Brain microvascular endothelial cell (primary cell): ENCODE measurements around the gene ACLY.

ENCODE experiments used
- DNase-seq: peaks from one replicate; pipeline ENCODE4 v3.0.0-alpha.2; 2020
- H3K27ac ChIP-seq: fragments of 250-450 bp; sonication (Bioruptor Pico); 2 replicates; pipeline ENCODE4 v1.5.1; 2020; ENCODE audit warnings: mild to moderate bottlenecking, moderate library complexity
- H3K27me3 ChIP-seq: fragments of 250-450 bp; sonication (Bioruptor Pico); replicated peaks from 2 replicates; pipeline ENCODE4 v1.5.1; 2020; ENCODE audit warnings: mild to moderate bottlenecking
- H3K36me3 ChIP-seq: fragments of 250-450 bp; sonication (Bioruptor Pico); replicated peaks from 2 replicates; pipeline ENCODE4 v1.5.1; 2020; ENCODE audit warnings: mild to moderate bottlenecking
- H3K4me3 ChIP-seq: 2 replicates; pipeline ENCODE4 v1.5.1; 2011; ENCODE audit warnings: low read depth, mild to moderate bottlenecking, control low read depth, low read length, moderate library complexity
- in situ Hi-C: cut with HindIII; loops from 2 replicates; pipeline ENCODE4 v1.10.0; 2017; ENCODE audit warnings: low sequenced_read_pairs, low pct_ligation_motif_present
- TF ChIP-seq, protein P1 (sequence below): IDR thresholded peaks from 2 replicates; pipeline ENCODE4 v1.5.1; 2011; ENCODE audit warnings: low read depth, mild to moderate bottlenecking, moderate library complexity, low read length, control low read depth, inconsistent platforms; ENCODE audit errors: missing control alignments

ACLY gene

GRCh38 chr17:41917679-41918313 lies 955 bp downstream of the ACLY start:
- H3K4me3 ChIP-seq: peak overlapping the region; percentile 98
- H3K27me3 ChIP-seq: no peaks in the 10 kb centered on the region
- TF ChIP-seq, protein P1, sequence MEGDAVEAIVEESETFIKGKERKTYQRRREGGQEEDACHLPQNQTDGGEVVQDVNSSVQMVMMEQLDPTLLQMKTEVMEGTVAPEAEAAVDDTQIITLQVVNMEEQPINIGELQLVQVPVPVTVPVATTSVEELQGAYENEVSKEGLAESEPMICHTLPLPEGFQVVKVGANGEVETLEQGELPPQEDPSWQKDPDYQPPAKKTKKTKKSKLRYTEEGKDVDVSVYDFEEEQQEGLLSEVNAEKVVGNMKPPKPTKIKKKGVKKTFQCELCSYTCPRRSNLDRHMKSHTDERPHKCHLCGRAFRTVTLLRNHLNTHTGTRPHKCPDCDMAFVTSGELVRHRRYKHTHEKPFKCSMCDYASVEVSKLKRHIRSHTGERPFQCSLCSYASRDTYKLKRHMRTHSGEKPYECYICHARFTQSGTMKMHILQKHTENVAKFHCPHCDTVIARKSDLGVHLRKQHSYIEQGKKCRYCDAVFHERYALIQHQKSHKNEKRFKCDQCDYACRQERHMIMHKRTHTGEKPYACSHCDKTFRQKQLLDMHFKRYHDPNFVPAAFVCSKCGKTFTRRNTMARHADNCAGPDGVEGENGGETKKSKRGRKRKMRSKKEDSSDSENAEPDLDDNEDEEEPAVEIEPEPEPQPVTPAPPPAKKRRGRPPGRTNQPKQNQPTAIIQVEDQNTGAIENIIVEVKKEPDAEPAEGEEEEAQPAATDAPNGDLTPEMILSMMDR: no peak
- in situ Hi-C loops: no loop called here
- H3K36me3 ChIP-seq: peaks cover 15% of the 10 kb centered on the region
- H3K27ac ChIP-seq: peak overlapping the region; percentile 55
- DNase-seq: peak; percentile 4

- TF ChIP-seq, protein P1: no peak
- peaks cover 21% of the 10 kb centered on the region for H3K36me3 ChIP-seq
- in situ Hi-C loops: no loop called here
- H3K27me3 ChIP-seq: no peaks in the 10 kb centered on the region
- DNase-seq: peak; percentile 19
- H3K27ac ChIP-seq: no peak overlapping the region
- peak overlapping the region; percentile 98 for H3K4me3 ChIP-seq
Measured at GRCh38 chr17:41917192-41917591, 1.6 kb downstream of the ACLY start.

DNA sequence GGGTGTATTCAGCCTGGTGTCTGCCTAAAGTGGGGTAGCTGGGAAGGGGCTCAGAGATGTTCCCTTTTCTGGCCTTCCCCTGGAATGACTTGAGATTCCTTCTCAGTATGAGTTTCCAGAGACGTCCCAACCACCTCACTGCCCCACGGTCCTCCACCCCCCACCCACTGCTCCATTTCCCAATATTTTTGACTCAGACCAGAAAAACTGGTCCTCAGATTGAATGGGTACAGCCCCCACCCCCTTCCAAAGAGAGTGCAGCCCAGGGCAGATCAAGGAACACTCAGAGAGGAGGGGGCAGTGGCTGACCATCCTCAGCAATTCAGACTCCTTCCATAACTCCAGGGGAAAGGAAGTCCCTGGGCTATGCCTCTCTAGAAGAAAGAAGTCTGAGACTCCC lies 3.2 kb downstream of the ACLY start:
- H3K27ac ChIP-seq: no peak overlapping the region

DNA sequence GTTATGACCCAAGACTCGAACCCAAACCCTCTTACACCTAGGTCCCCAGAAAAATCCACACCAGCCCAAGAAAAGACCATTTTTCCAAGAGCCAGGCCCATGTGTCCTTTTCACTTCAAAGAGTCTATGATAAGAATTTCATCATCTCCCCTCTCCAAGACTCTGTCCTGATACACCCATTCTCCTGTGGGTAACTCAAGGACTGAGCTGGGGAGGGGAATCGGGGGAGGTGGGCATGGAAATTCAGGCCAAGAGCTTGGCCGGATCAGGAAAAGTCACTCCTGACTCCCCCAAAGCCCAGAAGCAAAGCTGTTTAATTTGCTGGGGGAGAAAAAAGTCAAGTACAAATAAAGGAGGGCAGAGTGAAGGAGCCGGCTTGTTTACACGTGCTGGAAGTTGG lies 3.7 kb downstream of the ACLY start:
- in situ Hi-C loops: no loop called here
- Histone ChIP-seq H3K4me3 (peak overlapping the region; percentile 30), H3K36me3 (peaks cover 39% of the 10 kb centered on the region), H3K27ac (no peak overlapping the region), H3K27me3 (no peaks in the 10 kb centered on the region)
- no peak for DNase-seq
- TF ChIP-seq, protein P1: no peak

More for the DNA sequence above, 3.2 kb downstream of the ACLY start:
- no peak for DNase-seq
- Histone ChIP-seq H3K4me3 (peak overlapping the region; percentile 30), H3K27me3 (no peaks in the 10 kb centered on the region), H3K36me3 (peaks cover 34% of the 10 kb centered on the region)
- in situ Hi-C loops: no loop called here
- TF ChIP-seq, protein P1: no peak

GRCh38 chr17:41914358-41914766 lies 4.4 kb downstream of the ACLY start:
- no peak overlapping the region for H3K4me3 ChIP-seq
- peak; percentile 40 for DNase-seq
- no peak overlapping the region for H3K27ac ChIP-seq
- H3K27me3 ChIP-seq: no peaks in the 10 kb centered on the region
- TF ChIP-seq, protein P1: no peak
- in situ Hi-C loops: no loop called here
- H3K36me3 ChIP-seq: peaks cover 46% of the 10 kb centered on the region

DNA sequence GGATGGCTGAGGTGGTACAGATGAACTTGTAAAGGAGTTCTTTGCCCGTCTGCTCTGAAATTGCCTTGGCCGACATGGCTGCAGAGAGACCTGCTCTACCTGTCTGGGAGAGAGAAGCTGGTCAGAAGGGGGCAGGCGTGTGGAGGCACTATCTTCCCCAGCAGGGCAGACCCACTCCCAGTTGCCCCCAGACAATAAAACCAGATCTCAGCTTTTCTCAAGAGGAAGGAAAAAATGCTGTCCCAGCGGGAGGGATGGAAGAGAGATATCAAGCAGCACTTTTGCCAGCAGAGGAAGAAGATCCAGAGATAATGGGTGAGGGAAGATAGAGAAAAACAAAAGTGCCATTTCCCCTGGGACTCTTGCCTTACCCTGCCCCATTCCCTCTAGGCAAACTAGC lies 5.0 kb downstream of the ACLY start:
- no peaks in the 10 kb centered on the region for H3K27me3 ChIP-seq
- H3K27ac ChIP-seq: no peak overlapping the region
- H3K36me3 ChIP-seq: peaks cover 51% of the 10 kb centered on the region
- in situ Hi-C loops: no loop called here
- TF ChIP-seq, protein P1: no peak
- H3K4me3 ChIP-seq: no peak overlapping the region
- no peak for DNase-seq
